GM19025 (cell line): ENCODE results near the gene ATP6V0A1.
"Not testable (repeated sequence)": the region's sequence is repeated elsewhere in the genome, so short reads cannot be mapped to it uniquely, and the experiment has no call there.

Source experiments
- ATAC-seq: cut with Tn5 transposase; IDR thresholded peaks from one replicate; pipeline ENCODE4 v1.9.1; 2021; ENCODE audit warnings: mild to moderate bottlenecking, low read depth, moderate library complexity; ENCODE audit not compliant: unreplicated experiment

The ATP6V0A1 gene

DNA sequence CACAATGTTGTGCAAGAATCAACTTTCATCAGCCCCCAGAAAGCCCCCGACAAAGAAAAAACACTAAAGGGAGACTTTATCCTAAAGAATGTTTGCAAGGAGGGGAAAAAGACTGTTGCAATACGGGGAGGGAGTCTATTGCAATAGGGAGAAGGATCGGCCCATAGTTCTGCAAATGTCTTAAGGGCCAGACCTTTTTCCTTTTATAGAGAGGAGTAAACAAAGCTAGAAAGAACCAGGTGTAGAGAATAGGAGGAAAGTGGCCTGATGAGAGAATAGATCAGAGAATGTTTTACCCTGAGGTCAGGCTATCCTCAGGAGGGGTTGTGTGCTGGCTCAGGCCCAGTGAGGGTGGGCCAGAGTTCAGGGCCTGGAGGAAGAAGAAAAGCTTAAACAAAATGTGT, 26.9 kb upstream of the ATP6V0A1 start:
- ATAC-seq: no peak

DNA sequence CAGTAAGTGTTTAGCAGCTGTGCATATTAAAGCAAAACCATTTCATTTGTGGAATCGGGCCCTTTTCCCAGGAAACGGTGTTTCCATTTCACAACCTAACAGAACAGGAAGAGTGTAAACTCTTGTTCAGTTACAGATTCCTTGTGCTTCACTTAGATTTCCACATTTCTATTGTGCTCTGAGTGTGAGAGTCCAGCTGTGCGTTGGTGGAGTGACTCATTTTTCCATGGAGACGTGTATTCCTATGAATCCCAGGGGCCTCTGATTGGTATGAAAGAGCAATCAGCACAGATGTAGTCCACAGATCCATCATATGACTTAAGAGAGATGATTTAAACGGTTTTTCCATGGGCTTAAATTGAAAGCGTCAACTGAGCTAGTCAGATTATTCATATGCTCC, 22.3 kb upstream of the ATP6V0A1 start:
- no peak for ATAC-seq

DNA sequence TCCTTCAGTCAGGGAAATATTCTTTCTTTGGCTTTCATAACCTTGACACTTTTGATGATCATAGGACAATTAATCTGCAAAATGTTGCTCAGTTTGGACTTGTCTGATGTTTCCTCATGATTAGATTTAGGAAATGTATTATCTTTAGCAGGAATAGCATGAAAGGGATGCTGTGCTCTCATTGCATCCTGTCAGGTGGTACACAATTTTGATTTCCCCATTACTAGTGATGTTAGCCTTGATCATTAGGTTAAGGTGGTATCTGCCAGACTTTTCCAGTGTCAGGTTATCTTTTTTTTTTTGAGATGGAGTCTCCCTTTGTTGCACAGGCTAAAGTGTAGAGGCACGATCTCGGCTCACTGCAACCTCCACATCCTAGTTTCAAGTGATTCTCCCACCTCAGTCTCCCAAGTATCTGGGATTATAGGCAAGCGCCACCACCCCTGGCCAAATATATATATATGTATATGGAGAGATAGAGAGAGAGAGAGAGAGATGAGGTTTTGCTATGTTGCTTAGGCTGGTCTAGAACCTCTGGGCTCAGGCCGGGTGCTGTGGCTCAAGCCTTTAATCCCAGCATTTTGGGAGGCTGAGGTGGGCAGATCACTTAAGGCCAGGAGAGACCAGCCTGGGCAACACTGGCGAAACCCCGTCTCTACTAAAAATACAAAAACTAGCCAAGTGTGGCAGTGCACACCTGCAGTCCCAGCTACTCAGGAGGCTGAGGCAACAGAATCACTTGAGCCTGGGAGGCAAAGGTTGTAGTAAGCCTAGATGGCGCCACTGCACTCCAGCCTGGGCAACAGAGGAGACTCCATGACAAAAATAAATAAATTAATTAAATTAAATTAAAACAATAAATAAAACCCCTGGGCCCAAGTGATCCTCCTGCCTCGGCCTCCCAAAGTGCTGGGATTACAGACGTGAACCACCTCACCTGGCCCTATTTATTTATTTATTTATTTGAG, 19.8 kb upstream of the ATP6V0A1 start:
- no peak for ATAC-seq

DNA sequence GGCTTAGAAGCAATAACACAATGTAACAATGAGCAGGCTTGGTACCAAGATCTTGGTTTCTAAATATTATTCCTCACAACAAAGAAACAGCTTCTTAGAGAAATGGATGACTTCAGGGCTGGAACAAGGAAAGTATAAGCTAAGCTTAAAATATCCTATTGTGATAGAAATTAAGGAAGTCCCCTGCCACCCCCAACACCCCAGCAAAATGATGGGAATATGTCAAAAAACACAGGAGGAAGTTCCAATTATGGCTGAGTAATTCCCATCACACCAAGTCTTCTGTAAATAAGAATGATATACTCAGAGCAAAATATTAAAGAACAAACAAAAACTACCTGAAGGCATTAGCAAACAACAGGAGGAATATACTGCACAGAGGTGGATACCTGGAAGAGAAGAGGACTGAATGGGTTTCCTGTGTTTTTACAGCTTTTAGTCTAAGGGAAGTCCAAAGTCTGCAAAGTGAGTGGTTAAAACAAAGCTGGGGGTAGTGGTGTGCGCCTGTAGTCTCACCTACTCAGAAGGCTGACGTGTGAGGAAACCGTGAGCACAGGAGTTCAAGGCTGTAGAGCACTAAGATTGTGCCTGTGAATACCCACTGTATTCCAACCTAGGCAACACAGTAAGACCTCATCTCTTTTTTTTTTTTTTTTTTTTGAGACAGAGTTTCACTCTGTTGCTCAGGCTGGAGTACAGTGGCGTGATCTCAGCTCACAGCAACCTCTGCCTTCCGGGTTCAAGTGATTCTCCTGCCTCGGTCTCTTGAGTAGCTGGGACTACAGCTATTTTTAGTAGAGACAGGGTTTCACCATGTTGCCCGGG, 17.1 kb upstream of the ATP6V0A1 start:
- ATAC-seq: no peak

DNA sequence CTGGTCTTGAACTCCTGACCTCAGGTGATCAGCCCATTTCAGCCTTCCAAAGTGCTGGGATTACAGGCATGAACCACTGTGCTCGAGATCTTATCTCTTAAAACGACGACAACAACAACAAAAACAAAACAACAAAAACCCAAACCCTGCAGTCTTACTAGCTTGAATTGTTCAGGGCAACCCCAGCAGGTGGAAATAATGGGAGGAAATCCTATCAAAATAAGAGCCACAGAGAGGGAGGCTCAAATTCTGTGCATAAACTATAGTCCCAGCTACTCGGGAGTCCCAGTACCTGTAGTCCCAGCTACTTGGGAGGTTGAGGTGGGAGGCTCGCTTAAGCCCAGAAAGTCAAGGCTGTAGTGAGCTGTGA, 16.5 kb upstream of the ATP6V0A1 start:
- ATAC-seq: no peak

DNA sequence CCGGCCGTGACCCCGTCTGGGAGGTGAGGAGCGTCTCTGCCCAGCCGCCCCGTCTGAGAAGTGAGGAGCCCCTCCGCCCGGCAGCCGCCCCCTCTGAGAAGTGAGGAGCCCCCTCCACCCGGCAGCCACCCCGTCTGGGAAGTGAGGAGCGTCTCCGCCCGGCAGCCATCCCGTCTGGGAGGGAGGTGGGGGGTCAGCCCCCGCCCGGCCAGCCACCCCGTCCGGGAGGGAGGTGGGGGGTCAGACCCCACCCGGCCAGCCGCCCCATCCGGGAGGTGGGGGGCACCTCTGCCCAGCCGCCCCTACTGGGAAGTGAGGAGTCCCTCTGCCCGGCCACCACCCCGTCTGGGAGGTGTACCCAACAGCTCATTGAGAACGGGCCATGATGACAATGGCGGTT, 9.5 kb upstream of the ATP6V0A1 start:
- not testable (repeated sequence) for ATAC-seq

DNA sequence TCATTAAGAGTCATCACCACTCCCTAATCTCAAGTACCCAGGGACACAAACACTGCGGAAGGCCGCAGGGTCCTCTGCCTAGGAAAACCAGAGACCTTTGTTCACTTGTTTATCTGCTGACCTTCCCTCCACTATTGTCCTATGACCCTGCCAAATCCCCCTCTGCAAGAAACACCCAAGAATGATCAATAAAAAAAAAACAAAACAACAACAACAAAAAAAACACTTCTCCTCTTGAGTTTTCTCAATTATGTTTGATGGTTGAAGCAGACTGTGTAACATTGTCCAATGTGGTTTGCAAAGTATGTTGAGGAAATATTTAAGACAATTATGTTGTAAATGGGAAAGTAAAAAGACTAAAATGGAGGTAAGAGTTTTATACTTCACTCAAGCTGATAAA, 8.8 kb upstream of the ATP6V0A1 start:
- not testable (repeated sequence) for ATAC-seq

DNA sequence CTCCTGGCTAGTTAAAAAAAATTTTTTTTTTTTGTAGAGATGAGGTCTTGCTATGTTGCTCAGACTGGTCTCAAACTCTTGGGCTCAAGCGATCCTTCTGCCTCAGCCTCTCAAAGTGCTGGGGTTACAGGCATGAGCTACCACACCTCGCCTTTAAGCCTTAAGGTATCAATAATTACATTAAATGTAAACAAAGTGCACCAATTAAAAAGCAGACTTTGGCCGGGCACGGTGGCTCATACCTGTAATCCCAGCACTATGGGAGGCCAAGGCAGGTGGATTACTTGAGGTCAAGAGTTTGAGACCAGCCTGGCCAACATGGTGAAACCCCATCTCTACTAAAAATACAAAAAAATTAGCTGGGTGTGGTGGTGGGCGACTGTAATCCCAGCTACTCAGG, 7.4 kb upstream of the ATP6V0A1 start:
- ATAC-seq: not testable (repeated sequence)

DNA sequence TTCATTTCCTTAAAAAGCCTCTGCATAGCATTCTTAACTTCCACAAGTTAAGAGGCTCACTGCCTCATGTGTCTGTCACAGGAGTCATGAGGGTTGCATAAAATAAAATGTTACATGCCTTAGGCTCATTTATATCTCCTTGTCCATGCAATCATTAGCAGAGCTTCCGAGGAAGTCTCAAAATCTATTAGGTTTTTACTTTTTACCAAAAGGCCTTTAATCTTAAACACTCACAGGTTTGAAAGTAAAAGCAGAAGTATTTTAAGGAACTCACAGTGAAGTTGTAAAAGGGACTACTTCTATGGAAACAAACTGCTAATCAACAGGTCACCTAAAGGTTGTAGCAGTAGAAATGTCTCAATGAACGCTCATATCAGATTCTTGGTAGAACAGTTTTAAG, 5.2 kb upstream of the ATP6V0A1 start:
- ATAC-seq: no peak

DNA sequence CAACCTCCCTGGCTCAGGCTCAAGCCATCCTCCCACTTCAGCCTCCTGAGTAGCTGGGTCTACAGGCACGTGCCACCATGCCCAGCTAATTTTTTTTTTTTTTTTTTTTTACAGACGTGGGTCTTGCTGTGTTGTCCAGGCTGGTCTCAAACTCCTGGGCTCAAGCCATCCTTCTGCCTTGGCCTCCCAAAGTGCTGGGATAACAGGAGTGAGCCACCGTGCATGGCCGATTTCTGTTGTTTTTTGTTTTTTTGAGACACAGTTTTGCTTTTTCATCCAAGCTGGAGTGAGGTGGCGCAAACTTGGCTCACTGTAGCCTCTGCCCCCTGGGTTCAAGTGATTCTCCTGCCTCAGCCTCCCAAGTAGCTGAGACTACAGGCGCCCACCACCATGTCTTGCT, 3.7 kb upstream of the ATP6V0A1 start:
- not testable (repeated sequence) for ATAC-seq

DNA sequence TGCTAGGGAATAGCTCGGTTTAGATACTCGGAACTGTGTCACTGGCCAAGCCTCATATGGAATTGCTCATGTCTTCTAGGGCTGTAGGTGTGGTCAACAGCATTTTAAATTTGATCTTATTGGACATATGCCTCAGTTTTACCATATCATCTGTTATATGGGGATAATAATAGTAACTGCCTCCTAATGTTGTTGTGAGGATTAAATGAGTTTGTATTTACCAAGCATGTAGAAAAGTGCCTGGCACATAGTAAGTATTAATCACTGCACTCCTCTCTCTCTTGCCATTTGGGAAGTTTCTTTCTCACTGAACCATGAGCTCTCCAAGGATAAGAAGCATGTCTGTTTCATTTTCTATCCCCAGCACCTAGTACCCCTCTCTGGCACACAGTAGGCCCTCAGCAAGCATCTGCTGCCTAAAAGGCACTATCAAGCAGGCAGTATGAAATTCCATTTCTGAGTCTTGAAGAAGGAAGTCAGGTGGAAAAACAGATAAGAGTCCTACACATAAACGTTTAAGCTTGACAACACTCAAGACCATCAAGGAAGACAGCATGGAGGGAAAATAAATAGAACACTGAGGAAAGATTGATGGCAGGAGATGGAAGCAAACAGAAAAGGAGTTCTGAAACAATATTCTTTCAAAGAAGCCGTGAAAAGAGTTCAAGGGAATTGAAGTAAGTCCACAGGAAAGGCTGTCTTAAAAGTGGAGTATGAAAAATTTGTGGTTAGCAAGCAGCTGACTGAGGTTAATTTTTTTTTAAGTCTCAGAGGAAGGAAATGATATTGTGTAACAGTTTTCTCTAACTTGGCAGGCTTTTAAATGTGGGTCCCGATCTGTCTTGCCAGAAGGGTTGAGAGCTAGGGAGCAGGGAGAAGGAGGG, 2.2 kb upstream of the ATP6V0A1 start:
- no peak for ATAC-seq

DNA sequence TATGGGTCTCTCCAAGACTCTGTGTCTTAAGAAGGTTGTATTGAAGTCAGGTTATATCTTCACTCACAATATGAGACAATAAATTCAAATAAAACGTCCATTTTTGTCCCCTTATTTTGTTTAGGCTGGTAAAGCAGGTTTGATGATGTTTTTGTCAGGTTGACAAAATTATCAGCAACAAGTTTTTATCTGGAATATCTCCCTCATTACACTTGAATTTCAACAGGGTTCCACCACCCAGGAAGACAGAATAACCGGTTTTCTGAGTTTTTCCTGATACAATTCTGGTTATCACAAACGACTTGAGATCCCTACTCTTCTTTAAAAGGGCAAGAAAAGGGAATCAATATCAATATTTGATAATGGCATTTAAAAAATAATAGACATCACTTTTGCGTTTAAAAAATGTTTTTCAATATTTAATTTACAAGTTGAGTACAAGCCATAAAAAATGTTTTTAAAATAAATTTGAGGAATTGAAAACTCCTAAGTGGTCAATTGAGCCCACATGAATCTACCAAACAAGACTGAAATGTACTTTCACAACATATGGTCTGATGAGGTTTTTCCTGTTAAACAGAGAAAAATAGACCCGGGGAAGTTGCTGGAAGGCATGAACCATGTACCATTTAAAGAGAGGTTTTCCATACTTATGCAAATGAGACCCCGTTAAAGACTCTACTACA, 1.4 kb upstream of the ATP6V0A1 start:
- ATAC-seq: no peak

DNA sequence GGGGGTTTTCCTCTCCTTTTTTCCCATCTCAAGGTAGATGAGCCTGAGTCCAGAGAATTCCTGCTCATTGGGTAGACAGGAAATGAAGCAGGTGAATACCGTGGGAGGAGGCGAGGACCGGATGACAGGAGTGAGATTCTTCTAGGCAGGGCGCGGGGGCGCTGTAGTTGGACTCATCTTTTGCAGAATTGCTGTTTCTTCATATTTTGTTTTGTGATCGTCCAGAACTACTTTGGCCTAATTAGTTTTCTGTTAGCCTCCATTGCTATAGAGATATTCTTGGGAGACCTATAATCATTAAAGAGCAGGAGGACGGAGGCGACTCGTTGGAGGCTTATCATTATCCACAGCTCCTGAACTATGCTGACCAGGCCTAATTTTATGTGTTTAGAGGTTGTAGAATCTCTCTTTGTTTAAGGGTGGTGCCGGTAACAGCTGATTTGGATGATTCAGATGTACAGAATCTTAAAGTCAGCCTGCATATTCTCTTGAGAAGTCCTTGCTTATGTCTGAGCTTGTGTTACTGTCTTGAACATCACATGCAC, 650 bp downstream of the ATP6V0A1 start:
- ATAC-seq: no peak

DNA sequence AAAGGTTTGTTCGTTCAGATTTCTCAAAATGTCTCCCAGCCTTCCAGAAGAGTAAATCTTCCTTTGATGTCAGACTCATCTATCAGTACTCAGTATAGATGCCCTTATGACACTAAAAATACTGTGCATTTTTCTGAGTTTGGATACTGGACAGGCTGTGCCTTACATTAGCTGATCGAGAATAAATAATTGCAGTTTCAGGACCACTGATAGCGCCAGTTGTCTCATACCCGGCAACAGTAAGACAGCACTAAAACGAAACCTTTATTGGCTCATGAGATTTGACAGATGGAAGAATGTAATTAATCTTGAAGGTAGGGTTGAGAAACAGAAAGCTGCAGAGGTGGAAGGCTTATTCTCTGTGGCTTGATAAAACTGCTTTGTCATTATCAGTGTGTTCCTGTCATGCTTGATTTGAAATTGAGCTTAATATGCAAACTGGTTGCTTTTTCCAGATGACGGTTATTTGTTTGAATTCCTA, 1.2 kb downstream of the ATP6V0A1 start:
- ATAC-seq: no peak

DNA sequence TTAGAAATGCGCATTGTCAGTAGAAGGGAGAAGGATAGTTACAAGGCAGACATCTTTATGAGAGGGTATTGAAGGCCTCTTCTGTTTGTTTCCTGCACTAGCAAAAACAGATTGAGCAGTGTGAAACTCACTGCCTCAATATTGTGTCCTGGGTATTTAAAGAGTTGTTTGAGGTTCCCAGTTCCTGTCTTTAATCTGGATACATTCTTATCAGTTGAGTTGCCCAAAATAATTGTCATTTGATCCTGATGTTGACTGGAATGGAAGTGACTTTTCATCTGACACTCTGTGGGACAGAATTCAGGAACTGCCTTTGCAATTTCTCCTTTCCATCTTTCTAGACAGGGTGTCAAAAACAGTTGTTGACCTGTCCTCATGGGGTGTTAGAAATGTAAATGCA, 1.7 kb downstream of the ATP6V0A1 start:
- ATAC-seq: no peak

DNA sequence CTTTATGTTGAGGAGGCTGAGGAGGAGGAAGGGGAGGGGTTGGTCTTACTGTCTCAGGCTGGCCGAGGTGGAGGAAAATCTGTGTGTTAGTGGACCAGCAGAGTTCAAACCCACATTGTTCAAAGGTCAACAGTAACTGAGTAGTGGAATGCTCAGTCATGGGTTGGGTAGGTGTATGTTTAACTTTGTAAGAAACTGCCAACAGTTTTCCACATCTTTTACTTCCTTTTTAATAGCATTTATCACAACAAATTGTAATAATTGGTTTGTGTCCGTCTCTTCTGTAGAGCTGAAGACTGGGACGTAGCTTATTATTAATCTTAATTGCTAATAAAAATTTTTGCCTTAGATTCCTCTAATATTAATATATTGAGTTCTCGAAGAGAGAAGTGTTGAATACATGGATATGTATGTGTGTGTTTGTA, 5.3 kb downstream of the ATP6V0A1 start:
- no peak for ATAC-seq

DNA sequence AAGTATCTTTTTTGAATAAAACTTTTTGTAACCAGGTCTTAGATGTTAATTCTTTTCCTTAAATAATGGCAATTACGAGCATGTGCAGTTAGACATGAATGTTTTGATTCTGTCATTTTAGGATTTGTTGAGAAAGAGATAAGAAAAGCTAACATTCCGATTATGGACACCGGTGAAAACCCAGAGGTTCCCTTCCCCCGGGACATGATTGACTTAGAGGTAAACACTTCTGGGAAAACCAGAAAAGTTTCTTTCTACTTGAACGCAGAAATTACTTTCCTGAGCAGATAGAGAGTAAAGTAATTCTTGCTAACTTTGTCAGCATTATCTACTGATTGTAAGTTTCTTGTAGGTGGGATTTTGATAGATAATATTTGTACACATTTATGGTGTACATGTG, 9.2 kb downstream of the ATP6V0A1 start:
- no peak for ATAC-seq

DNA sequence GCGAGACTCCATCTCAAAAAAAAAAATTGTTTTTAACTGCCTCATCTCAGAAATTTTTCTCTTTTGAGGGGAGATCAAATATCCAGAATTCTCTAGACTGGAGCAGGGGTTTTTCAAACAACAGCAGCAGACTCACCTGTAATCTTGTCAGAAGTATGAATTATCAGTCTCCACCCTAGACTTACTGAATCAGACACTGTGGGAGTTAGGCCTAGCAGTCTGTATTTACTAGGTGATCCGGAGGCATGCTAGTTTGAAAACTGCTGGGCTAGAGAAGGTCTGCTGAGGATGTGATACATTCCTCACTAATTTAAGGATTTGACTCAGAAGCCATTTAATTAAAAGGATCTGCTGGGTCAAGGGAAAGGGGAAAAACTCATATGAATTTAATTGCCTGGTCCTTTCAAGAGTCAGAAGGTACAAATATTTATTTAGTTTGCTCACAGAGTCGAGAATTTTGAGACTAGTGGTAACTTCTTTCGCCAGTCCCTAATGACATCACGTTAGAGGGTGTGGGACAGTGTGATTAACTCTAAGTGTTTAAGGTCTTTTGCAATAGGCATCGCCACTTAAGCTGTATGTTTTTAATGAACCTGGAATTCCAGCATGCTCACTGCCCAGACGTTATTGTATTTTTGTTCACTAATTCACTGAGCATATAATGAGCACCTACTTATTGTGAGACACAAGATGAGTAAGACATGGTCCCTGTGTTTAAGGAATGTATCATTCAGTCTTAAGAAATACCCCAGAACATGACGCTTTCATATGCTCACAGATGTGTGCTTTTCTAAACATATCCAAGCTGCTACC, 14.2 kb downstream of the ATP6V0A1 start:
- ATAC-seq: no peak

DNA sequence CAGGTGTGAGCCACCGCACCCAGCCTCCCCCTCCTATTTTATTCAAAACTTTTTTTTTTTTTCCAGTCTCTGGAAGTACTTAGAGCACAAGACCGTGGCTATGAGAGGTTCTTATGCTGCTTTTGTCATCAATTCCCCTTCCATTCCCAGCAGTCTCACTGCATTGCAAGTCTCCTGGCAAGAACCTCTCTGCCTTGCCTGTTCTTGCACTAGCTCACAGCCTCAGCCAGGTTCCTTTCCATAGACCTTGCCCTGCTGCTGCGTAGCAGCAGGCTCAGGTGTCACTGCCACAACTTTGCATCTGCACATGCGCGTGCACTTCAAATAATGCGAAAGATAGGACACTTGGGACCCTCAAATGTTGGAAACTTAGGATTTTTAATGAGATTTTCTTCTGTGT, 15.6 kb downstream of the ATP6V0A1 start:
- ATAC-seq: no peak
